ENCODE measurements around the gene PPCS. TPM values are rescaled to one million over a fixed set of nuclear protein-coding genes. Genes with fewer than 3 reads are reported as not detected.
A peak's percentile ranks its signal among the peaks of the same experiment; 100 is the strongest.
"Not testable (repeated sequence)": the region's sequence is repeated elsewhere in the genome, so short reads cannot be mapped to it uniquely, and the experiment has no call there.

Gene PPCS
- total RNA-seq, 1 donor from 2014 or later, result 41.3 TPM

GRCh38 chr1:42442662-42443061 lies 13.7 kb upstream of the PPCS start:
- intact Hi-C loops (cut with DNase I), result no loop called here
- DNase-seq (ENCODE audit: low spot score), result no peak
- no peak for ATAC-seq

GRCh38 chr1:42449256-42449655 lies 7.1 kb upstream of the PPCS start:
- intact Hi-C loops (cut with DNase I), result no loop called here
- DNase-seq (ENCODE audit: low spot score) (no peak), ATAC-seq (no peak)

- no peak for DNase-seq (ENCODE audit: low spot score)
- intact Hi-C loops (cut with DNase I), result no loop called here
- ATAC-seq, result no peak
Measured at GRCh38 chr1:42450061-42450460, 6.3 kb upstream of the PPCS start.

- intact Hi-C loops (cut with DNase I), result no loop called here
- DNase-seq (ENCODE audit: low spot score) (no peak), ATAC-seq (no peak)
Measured at GRCh38 chr1:42453386-42453785, 3.0 kb upstream of the PPCS start.

- DNase-seq (ENCODE audit: low spot score) (no peak), ATAC-seq (no peak)
- intact Hi-C loops (cut with DNase I), result no loop called here
Measured at GRCh38 chr1:42454403-42454802, 1.9 kb upstream of the PPCS start.

DNA sequence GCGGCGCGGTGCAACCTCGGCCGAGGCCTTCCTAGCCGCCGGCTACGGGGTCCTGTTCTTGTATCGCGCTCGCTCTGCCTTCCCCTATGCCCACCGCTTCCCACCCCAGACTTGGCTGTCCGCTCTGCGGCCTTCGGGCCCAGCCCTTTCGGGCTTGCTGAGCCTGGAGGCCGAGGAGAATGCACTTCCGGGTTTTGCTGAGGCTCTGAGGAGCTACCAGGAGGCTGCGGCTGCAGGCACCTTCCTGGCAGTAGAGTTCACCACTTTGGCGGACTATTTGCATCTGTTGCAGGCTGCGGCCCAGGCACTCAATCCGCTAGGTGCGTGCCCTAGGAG lies 379 bp downstream of the PPCS start:
- intact Hi-C loops (cut with DNase I), result no loop called here
- no peak for DNase-seq (ENCODE audit: low spot score)

DNA sequence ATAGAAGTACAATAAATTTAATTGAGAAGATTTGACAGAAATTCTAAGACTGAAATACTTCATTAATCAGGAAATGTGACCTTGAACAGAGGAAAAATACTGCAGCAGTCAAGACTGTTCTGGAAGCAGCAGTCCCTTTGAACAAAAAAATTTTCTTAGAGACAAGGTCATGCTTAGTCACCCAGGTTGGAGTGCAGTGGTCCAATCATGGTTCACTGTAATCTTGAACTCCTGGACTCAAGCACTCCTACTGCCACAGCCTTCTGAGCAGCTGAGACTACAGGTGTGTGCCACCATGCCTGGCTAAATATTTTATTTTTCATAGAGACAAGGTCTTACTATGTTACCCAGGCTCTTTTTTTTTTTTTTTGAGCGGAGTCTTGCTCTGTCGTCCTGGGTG lies 4.9 kb downstream of the PPCS start:
- no peak for DNase-seq (ENCODE audit: low spot score)
- intact Hi-C loops (cut with DNase I), result loop anchor here (5.0 kb wide), 1 partner anchor 501 kb away; no protein-coding TSS in a partner anchor
- ATAC-seq, result no peak

More for the DNA sequence above, 379 bp downstream of the PPCS start:
- ATAC-seq, result peak; percentile 59

DNA sequence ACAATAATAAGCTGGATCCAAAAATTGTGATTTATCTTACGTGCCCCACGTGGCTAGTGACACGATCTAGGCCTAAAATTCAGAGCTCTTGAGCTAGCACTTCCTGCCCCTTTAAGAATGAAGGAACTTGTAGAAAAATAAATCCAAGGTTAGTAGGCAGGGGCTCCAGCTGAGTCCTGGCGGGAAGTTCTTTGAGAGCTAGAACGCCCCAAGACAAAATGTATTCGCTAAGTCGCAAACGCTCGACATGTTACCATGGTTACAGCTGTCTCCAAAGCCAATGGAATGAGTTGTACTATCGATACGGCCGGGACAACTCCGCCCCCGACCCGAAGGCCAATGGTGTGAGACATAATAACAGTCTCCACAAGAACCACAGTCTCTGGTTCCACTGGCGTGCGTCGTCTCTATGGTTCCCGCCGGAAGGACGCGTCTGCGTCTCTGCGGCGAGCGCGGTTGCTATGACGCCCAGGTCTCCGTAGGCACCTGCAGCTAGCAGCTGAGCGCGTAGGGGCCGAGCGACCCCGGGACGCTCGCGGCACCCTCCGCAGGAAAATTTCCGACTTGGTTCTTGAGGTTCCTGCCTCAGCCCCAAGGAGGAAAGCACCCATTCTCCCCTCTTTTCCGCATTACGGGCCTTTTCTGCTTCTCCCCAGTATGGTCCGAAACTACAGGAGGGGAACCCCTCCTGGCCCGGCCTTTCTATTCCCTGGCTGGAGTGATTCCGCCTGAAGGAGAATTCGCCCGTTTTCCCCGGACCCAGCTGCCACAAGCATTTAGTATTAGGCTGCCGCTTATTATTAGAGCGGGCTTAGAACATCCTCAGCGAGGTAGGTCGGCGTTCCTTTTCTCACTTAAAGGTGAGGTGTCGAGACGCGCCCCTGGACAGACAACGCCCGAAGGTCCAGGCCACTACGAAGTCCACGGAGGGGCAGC lies 6.8 kb downstream of the PPCS start, which contains the start of gene CCDC30:
Gene CCDC30 (plus strand): TSS at position 459 of the 936 bp plus-strand sequence. CDS start 17,266 bp downstream, outside the sequence.
- ATAC-seq (peak; percentile 100), DNase-seq (ENCODE audit: low spot score) (peak; percentile 96)
- intact Hi-C loops (cut with DNase I), result loop anchor here (5.0 kb wide), 1 partner anchor 499 kb away; no protein-coding TSS in a partner anchor

- DNase-seq (ENCODE audit: low spot score), result no peak
- no peak for ATAC-seq
- intact Hi-C loops (cut with DNase I), result loop anchor here (5.0 kb wide), 1 partner anchor 498 kb away; no protein-coding TSS in a partner anchor
Measured at GRCh38 chr1:42463921-42464320, 7.6 kb downstream of the PPCS start.

GRCh38 chr1:42466030-42466429 lies 9.7 kb downstream of the PPCS start:
- DNase-seq (ENCODE audit: low spot score) (no peak), ATAC-seq (no peak)
- intact Hi-C loops (cut with DNase I), result no loop called here

DNA sequence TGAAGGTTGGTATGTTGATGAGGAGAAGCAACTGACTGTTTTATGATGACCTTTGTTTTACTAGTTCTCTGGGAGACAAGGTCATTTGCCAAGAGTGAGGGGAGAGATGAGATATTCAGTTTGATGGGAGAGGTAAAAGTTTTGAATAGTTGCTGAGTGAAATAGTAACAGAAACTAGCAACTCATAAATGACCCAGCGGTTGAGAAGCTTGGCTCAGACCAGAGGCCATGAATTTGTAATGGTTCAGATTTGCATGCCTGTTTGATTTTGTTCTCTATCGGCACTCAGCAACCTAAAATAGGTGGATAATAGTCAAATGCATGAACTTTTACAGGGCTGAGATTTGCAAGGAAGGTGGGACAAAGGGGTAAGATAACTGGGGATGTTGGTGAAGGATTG lies 13.4 kb downstream of the PPCS start:
- DNase-seq (ENCODE audit: low spot score), result no peak
- no peak for ATAC-seq
- intact Hi-C loops (cut with DNase I), result no loop called here

DNA sequence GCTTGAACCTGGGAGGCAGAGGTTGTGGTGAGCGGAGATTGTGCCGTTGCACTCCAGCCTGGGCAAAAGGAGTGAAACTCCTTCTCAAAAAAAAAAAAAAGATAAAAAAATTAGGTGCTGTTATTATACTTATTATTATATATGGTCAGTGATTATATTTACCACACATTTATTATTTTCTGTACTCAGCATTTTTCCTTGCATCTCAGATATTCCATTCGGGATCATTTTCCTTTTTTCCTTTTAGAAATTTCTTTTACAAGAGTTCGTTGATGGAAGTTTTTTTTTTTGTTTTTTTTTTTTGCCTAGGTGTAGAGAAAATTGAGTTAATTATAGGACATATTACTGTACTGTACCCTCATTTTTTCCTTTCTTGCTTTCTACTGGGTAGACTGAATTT lies 20.3 kb downstream of the PPCS start:
- no peak for ATAC-seq
- no peak for DNase-seq (ENCODE audit: low spot score)
- intact Hi-C loops (cut with DNase I), result no loop called here

- DNase-seq (ENCODE audit: low spot score); ATAC-seq; intact Hi-C loops (cut with DNase I): not testable (repeated sequence)
Measured at GRCh38 chr1:42477354-42477753, 21.0 kb downstream of the PPCS start.

GRCh38 chr1:42477775-42478174 lies 21.4 kb downstream of the PPCS start:
- ATAC-seq, result no peak
- intact Hi-C loops (cut with DNase I), result no loop called here
- DNase-seq (ENCODE audit: low spot score), result no peak

- ATAC-seq, result no peak
- DNase-seq (ENCODE audit: low spot score), result no peak
- intact Hi-C loops (cut with DNase I), result no loop called here
Measured at GRCh38 chr1:42479621-42480020, 23.3 kb downstream of the PPCS start.

DNA sequence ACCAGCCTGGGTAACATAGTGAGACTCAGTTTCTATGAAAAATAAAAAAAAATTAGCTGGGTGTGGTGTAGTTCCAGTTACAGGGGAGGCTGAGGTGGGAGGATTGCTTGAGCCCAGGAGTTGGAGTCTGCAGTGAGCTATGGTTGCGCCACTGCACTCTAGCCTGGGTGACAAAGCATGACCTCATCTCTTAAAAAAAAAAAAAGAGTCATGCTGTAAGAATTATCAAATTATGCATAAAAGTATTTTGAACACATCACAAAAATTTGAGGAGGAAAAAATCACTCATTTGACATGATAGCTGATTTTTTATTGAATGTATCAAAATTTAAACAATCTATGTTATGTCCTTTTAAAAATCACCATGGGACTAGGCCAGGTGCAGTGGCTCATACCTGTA lies 24.6 kb downstream of the PPCS start:
- intact Hi-C loops (cut with DNase I), result no loop called here
- no peak for DNase-seq (ENCODE audit: low spot score)
- no peak for ATAC-seq

DNA sequence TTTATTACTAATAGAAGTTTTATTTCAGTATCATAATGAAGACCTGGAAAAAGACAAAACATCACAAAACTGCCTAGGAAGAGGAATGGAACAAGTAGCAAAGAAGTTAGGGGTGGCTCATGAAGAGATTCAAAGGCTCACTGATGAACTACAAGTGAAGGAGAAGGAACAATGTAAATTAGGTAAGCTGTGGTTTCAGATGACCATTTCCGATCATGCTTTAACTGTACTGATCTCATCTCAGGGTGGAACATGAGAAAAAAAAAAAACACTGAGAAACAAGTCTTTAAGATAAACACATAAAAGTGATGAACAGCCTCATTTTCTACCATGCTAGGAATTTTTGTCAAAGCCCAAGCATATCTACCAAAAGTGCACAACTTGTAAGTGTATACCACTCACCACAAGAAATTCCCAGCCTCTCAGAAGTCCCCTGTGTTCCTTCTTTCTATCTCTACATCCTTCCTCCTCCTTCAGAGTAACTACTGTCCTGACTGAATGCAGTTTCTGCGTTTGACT lies 26.4 kb downstream of the PPCS start:
- DNase-seq (ENCODE audit: low spot score) (no peak), ATAC-seq (no peak)
- intact Hi-C loops (cut with DNase I), result no loop called here

GRCh38 chr1:42484382-42484781 lies 28.0 kb downstream of the PPCS start:
- ATAC-seq, result no peak
- no peak for DNase-seq (ENCODE audit: low spot score)
- intact Hi-C loops (cut with DNase I), result no loop called here

GRCh38 chr1:42490237-42490636 lies 33.9 kb downstream of the PPCS start:
- no peak for DNase-seq (ENCODE audit: low spot score)
- intact Hi-C loops (cut with DNase I), result no loop called here
- no peak for ATAC-seq

- ATAC-seq; intact Hi-C loops (cut with DNase I); DNase-seq (ENCODE audit: low spot score): not testable (repeated sequence)
Measured at GRCh38 chr1:42502031-42502430, 45.7 kb downstream of the PPCS start.

Data from sciatic nerve (tissue), 2 donors.